ENCODE data around the gene FAM184A. TPM values are rescaled to one million over a fixed set of nuclear protein-coding genes. Genes with fewer than 3 reads are reported as not detected.

FAM184A gene
- total and polyA plus RNA-seq, 2 of the 13 experiments (the other 11 are each of a cell fraction or from before 2014, with no cell fraction given), result 7.0 to 18.0 TPM

GRCh38 chr6:119108076-119108475 is 29.6 kb upstream of the FAM184A start:
- H3K4me2 ChIP-seq (ENCODE audit: low read depth, low read length), result no peak overlapping the region
- intact Hi-C loops (cut with micrococcal nuclease; ENCODE audit: unreplicated experiment) (no loop called here), in situ Hi-C loops (cut with HindIII; ENCODE audit: extremely low pct_ligation_motif_present, low pct_unique_long_range_greater_than_20kb) (no loop called here)
- no peaks in the 10 kb centered on the region for H3K36me3 ChIP-seq (replicated peaks in 1 of 2; ENCODE audit: control insufficient read depth in 1 of 2, insufficient read depth in 2 of 2, low read length in 2 of 2)
- 8% methylated on average over 3 of the region's 3 CpGs for WGBS (ENCODE audit: low lambda C conversion rate)
- peaks cover 13% of the 10 kb centered on the region for H3K4me1 ChIP-seq (ENCODE audit: insufficient read depth, low read length)
- H4K20me1 ChIP-seq (ENCODE audit: insufficient read depth, low read length), result no peaks in the 10 kb centered on the region
- no peak overlapping the region for H2AFZ ChIP-seq (ENCODE audit: low read length)
- H3K9me3 ChIP-seq (ENCODE audit: low read length), result peaks cover 5% of the 10 kb centered on the region; the same call in 1 of the 2 replicates
- BruUV-seq (replicated peaks), result no TSS peak
- H3K27me3 ChIP-seq (ENCODE audit: control insufficient read depth in 1 of 2, insufficient read depth in 2 of 2, low read length in 2 of 2), result no peaks in the 10 kb centered on the region
- DNase-seq (ENCODE audit: low spot score) (no peak), FAIRE-seq (no peak), ATAC-seq (no peak)
- ChIA-PET POLR2A (no interaction called here), CTCF (ENCODE audit: low intra/inter-chr PET ratio, low total read pairs) (no interaction called here)
- H3K27ac ChIP-seq (ENCODE audit: extremely low read length, insufficient read depth, low read length), result no peak overlapping the region
- H3K79me2 ChIP-seq (ENCODE audit: insufficient read depth, low read length), result no peaks in the 10 kb centered on the region
- TF ChIP-seq ZSCAN22 (CRISPR knock-in tag; IDR thresholded peaks at IDR 0.05) (no peak), RFX1 (IDR thresholded peaks at IDR 0.05) (no peak), EEA1 (CRISPR knock-in tag; IDR thresholded peaks at IDR 0.05; ENCODE audit: borderline replicate concordance) (no peak), ZNF225 (CRISPR knock-in tag; IDR thresholded peaks at IDR 0.05) (no peak), GPN1 (CRISPR knock-in tag; IDR thresholded peaks at IDR 0.05; ENCODE audit: borderline replicate concordance) (no peak), ZNF558 (CRISPR knock-in tag; IDR thresholded peaks at IDR 0.05; ENCODE audit: borderline replicate concordance) (no peak), SMAD3 (CRISPR knock-in tag; IDR thresholded peaks at IDR 0.05) (no peak), MZF1 (CRISPR knock-in tag; IDR thresholded peaks at IDR 0.05; ENCODE audit: borderline replicate concordance) (no peak), ZNF563 (CRISPR knock-in tag; IDR thresholded peaks at IDR 0.05) (no peak), CEBPB (IDR thresholded peaks at IDR 0.05; ENCODE audit: borderline replicate concordance, low read depth, low read length) (no peak), ARID4A (CRISPR knock-in tag; IDR thresholded peaks at IDR 0.05; ENCODE audit: borderline replicate concordance) (no peak), HOXA3 (CRISPR knock-in tag; IDR thresholded peaks at IDR 0.05) (no peak)
- no peak overlapping the region for H3K4me3 ChIP-seq (replicated peaks in 1 of 3; ENCODE audit: insufficient read depth in 1 of 3, low read depth in 2 of 3, low read length in 3 of 3)
- H3K9ac ChIP-seq (ENCODE audit: insufficient read depth, low read depth, low read length), result no peak overlapping the region
